Neural progenitor cell (in vitro differentiated cells): ENCODE measurements around the gene RNLS. TPM values are rescaled to one million over a fixed set of nuclear protein-coding genes. Genes with fewer than 3 reads are reported as not detected.
A peak's percentile ranks its signal among the peaks of the same experiment; 100 is the strongest.

Source experiments
- DNase-seq: peaks from one replicate; pipeline ENCODE4 v3.0.0-alpha.2; 2016; ENCODE audit warnings: low spot score
- H2AFZ ChIP-seq: fragments of 200-600 bp; sonication (generic); replicated peaks from 2 replicates; pipeline ENCODE4 v1.6.1; 2016; ENCODE audit warnings: antibody characterized with exemption
- H3F3A ChIP-seq: fragments of 200-600 bp; sonication (generic); 2 replicates; pipeline ENCODE4 v1.6.1; 2016; ENCODE audit warnings: antibody characterized with exemption, low read depth
- H3K27ac ChIP-seq: fragments of 200-600 bp; sonication (generic); 2 replicates; pipeline ENCODE4 v1.5.1; 2016; ENCODE audit warnings: mild to moderate bottlenecking
- H3K27me3 ChIP-seq: fragments of 200-600 bp; sonication (generic); 2 replicates; pipeline ENCODE4 v1.6.1; 2016; ENCODE audit warnings: mild to moderate bottlenecking, moderate library complexity
- H3K36me3 ChIP-seq: fragments of 200-600 bp; sonication (generic); 2 replicates; pipeline ENCODE4 v1.5.1; 2016
- H3K4me1 ChIP-seq: fragments of 200-600 bp; sonication (generic); 2 replicates; pipeline ENCODE4 v1.6.1; 2016; ENCODE audit warnings: mixed run types
- H3K4me2 ChIP-seq: fragments of 200-600 bp; sonication (generic); 2 replicates; pipeline ENCODE4 v1.6.1; 2016
- H3K4me3 ChIP-seq: fragments of 200-600 bp; sonication (generic); 2 replicates; pipeline ENCODE4 v1.5.1; 2016
- H3K79me2 ChIP-seq: fragments of 200-600 bp; sonication (generic); 2 replicates; pipeline ENCODE4 v1.6.1; 2016; ENCODE audit warnings: low read depth
- H3K9ac ChIP-seq: fragments of 200-600 bp; sonication (generic); 2 replicates; pipeline ENCODE4 v1.6.1; 2016
- H3K9me3 ChIP-seq: fragments of 200-600 bp; sonication (generic); 2 replicates; pipeline ENCODE4 v1.5.1; 2016; ENCODE audit warnings: low read depth
- H4K20me1 ChIP-seq: fragments of 200-600 bp; sonication (generic); 2 replicates; pipeline ENCODE4 v1.6.1; 2016; ENCODE audit warnings: low read depth
- H3K27ac Mint-ChIP-seq: 3 replicates; pipeline ENCODE4 v1.8.0; 2021; ENCODE audit warnings: mixed read lengths
- H3K27me3 Mint-ChIP-seq: 2 replicates; pipeline ENCODE4 v1.8.0; 2022; ENCODE audit warnings: low read depth, mild to moderate bottlenecking, inconsistent platforms, moderate library complexity, mixed read lengths; ENCODE audit not compliant: insufficient read depth
- H3K36me3 Mint-ChIP-seq: 3 replicates; pipeline ENCODE4 v1.8.0; 2021; ENCODE audit warnings: mixed read lengths
- H3K4me1 Mint-ChIP-seq: 3 replicates; pipeline ENCODE4 v1.8.0; 2021; ENCODE audit warnings: mixed read lengths
- H3K4me3 Mint-ChIP-seq: 3 replicates; pipeline ENCODE4 v1.8.0; 2021; ENCODE audit warnings: mild to moderate bottlenecking, moderate library complexity, mixed read lengths
- H3K9me3 Mint-ChIP-seq: 3 replicates; pipeline ENCODE4 v1.8.0; 2020; ENCODE audit warnings: mixed read lengths
- CTCF ChIP-seq: fragments of 200-600 bp; sonication (generic); IDR thresholded peaks from 2 replicates; pipeline ENCODE4 v1.5.1; 2017; ENCODE audit warnings: antibody characterized with exemption, mild to moderate bottlenecking
- EZH2 ChIP-seq: fragments of 200-600 bp; sonication (generic); IDR thresholded peaks from 2 replicates; pipeline ENCODE4 v1.6.1; 2017; ENCODE audit warnings: antibody characterized with exemption, mild to moderate bottlenecking, moderate library complexity
- EZH2phosphoT487 ChIP-seq: fragments of 200-600 bp; sonication (generic); IDR thresholded peaks from 2 replicates; pipeline ENCODE4 v1.6.1; 2017; ENCODE audit warnings: antibody characterized with exemption
- total RNA-seq: library from RNA; depleted of rRNA; stranded (reverse); fragments of >200 nt; gene quantifications from 2 replicates; pipeline ENCODE4 v1.2.3, GENCODE V29; 2015; ENCODE audit warnings: low replicate concordance

Gene RNLS
- total RNA-seq, 1 donor from 2014 or later = 9.1 TPM

- Mint-ChIP-seq H3K9me3 (no peaks in the 10 kb centered on the region), H3K4me3 (no peak overlapping the region), H3K4me1 (no peaks in the 10 kb centered on the region), H3K36me3 (no peaks in the 10 kb centered on the region), H3K27me3 (peaks cover 2% of the 10 kb centered on the region), H3K27ac (no peak overlapping the region)
- no peak for DNase-seq
- Histone ChIP-seq H3K4me3 (no peak overlapping the region), H3K79me2 (no peaks in the 10 kb centered on the region), H3K27me3 (no peaks in the 10 kb centered on the region), H3K27ac (no peak overlapping the region), H4K20me1 (no peaks in the 10 kb centered on the region), H3F3A (no peaks in the 10 kb centered on the region), H3K9ac (no peak overlapping the region), H3K4me2 (no peak overlapping the region), H2AFZ (peak overlapping the region; percentile 2), H3K36me3 (no peaks in the 10 kb centered on the region), H3K4me1 (no peaks in the 10 kb centered on the region), H3K9me3 (no peaks in the 10 kb centered on the region)
- no peak for TF ChIP-seq CTCF
- no peak for TF ChIP-seq EZH2phosphoT487
- TF ChIP-seq EZH2 = no peak
Measured at GRCh38 chr10:88259381-88259780, 323.7 kb downstream of the RNLS start.

- Histone ChIP-seq H3K9me3 (no peaks in the 10 kb centered on the region), H4K20me1 (no peaks in the 10 kb centered on the region), H2AFZ (no peak overlapping the region), H3K27ac (no peak overlapping the region), H3K4me3 (no peak overlapping the region), H3K4me2 (no peak overlapping the region), H3K4me1 (no peaks in the 10 kb centered on the region), H3K27me3 (no peaks in the 10 kb centered on the region), H3K9ac (no peak overlapping the region), H3K36me3 (no peaks in the 10 kb centered on the region), H3K79me2 (no peaks in the 10 kb centered on the region), H3F3A (no peaks in the 10 kb centered on the region)
- Mint-ChIP-seq H3K27me3 (peaks cover 2% of the 10 kb centered on the region), H3K4me3 (no peak overlapping the region), H3K9me3 (no peaks in the 10 kb centered on the region), H3K36me3 (no peaks in the 10 kb centered on the region), H3K27ac (no peak overlapping the region), H3K4me1 (no peaks in the 10 kb centered on the region)
- TF ChIP-seq EZH2 = no peak
- no peak for TF ChIP-seq CTCF
- TF ChIP-seq EZH2phosphoT487 = no peak
- no peak for DNase-seq
Measured at GRCh38 chr10:88256886-88257285, 326.2 kb downstream of the RNLS start.

- Histone ChIP-seq H2AFZ (no peak overlapping the region), H3K9me3 (no peaks in the 10 kb centered on the region), H3F3A (no peaks in the 10 kb centered on the region), H3K4me1 (no peaks in the 10 kb centered on the region), H3K79me2 (no peaks in the 10 kb centered on the region), H3K36me3 (no peaks in the 10 kb centered on the region), H3K27me3 (no peaks in the 10 kb centered on the region), H3K4me2 (no peak overlapping the region), H3K9ac (no peak overlapping the region), H3K27ac (no peak overlapping the region), H4K20me1 (no peaks in the 10 kb centered on the region), H3K4me3 (no peak overlapping the region)
- Mint-ChIP-seq H3K27ac (no peak overlapping the region), H3K4me3 (no peak overlapping the region), H3K36me3 (no peaks in the 10 kb centered on the region), H3K27me3 (peaks cover 2% of the 10 kb centered on the region), H3K9me3 (no peaks in the 10 kb centered on the region), H3K4me1 (no peaks in the 10 kb centered on the region)
- TF ChIP-seq EZH2phosphoT487 = no peak
- no peak for TF ChIP-seq EZH2
- TF ChIP-seq CTCF = no peak
- no peak for DNase-seq
Measured at GRCh38 chr10:88256013-88256680, 327.0 kb downstream of the RNLS start.
